ENCODE results near the gene SAMD9L.
"Not testable (repeated sequence)": the region's sequence is repeated elsewhere in the genome, so short reads cannot be mapped to it uniquely, and the experiment has no call there.

SAMD9L gene

GRCh38 chr7:93132216-93132615 lies 16.0 kb downstream of the SAMD9L start:
- H3K4me1 ChIP-seq (ENCODE audit: control extremely low read depth in 1 of 4, control insufficient read depth in 4 of 4, insufficient read depth in 4 of 4, low read length in 3 of 4): no peaks in the 10 kb centered on the region
- whole genome bisulfite sequencing (ENCODE audit: insufficient coverage): 100% methylated on average over 1 of the region's 3 CpGs
- ChIA-PET CTCF (interaction anchor here (1.4 kb wide), 1 partner anchor 11 kb away, joined by 4 read pairs; no protein-coding TSS in a partner anchor), POLR2A (no interaction called here)
- H3K36me3 ChIP-seq (ENCODE audit: control insufficient read depth in 4 of 4, insufficient read depth in 4 of 4, low read length in 3 of 4): peaks cover 12 to 31% (median 19%) of the 10 kb centered on the region in 4 experiments
- H3K27ac ChIP-seq (ENCODE audit: insufficient read depth in 1 of 2, low read depth in 1 of 2, low read length in 2 of 2, poor library complexity in 1 of 2, severe bottlenecking in 2 of 2): no peak overlapping the region
- H3K4me3 ChIP-seq (ENCODE audit: control insufficient read depth in 1 of 7, extremely low read depth in 1 of 7, insufficient read depth in 4 of 7, low read depth in 2 of 7, low read length in 6 of 7): no peak overlapping the region
- peaks cover 14 to 60% (median 34%) of the 10 kb centered on the region in 5 experiments for H3K9me3 ChIP-seq (ENCODE audit: control extremely low read depth in 1 of 5, control insufficient read depth in 4 of 5, insufficient read depth in 2 of 5, low read depth in 1 of 5, low read length in 4 of 5)
- DNase-seq: no peak
- H3K27me3 ChIP-seq (replicated peaks in 2 of 5; ENCODE audit: control insufficient read depth in 4 of 5, insufficient read depth in 5 of 5, low read length in 4 of 5): no peaks in the 10 kb centered on the region

GRCh38 chr7:93126954-93127353 lies 21.2 kb downstream of the SAMD9L start:
- CTCF ChIA-PET; H3K4me1 ChIP-seq (ENCODE audit: control extremely low read depth in 1 of 4, control insufficient read depth in 4 of 4, insufficient read depth in 4 of 4, low read length in 3 of 4); H3K27me3 ChIP-seq (replicated peaks in 2 of 5; ENCODE audit: control insufficient read depth in 4 of 5, insufficient read depth in 5 of 5, low read length in 4 of 5); H3K4me3 ChIP-seq (ENCODE audit: control insufficient read depth in 1 of 7, extremely low read depth in 1 of 7, insufficient read depth in 4 of 7, low read depth in 2 of 7, low read length in 6 of 7); DNase-seq; POLR2A ChIA-PET; H3K36me3 ChIP-seq (ENCODE audit: control insufficient read depth in 4 of 4, insufficient read depth in 4 of 4, low read length in 3 of 4); H3K27ac ChIP-seq (ENCODE audit: insufficient read depth in 1 of 2, low read depth in 1 of 2, low read length in 2 of 2, poor library complexity in 1 of 2, severe bottlenecking in 2 of 2): not testable (repeated sequence)
- peaks cover 0 to 18% (median 3%) of the 10 kb centered on the region in 5 experiments for H3K9me3 ChIP-seq (ENCODE audit: control extremely low read depth in 1 of 5, control insufficient read depth in 4 of 5, insufficient read depth in 2 of 5, low read depth in 1 of 5, low read length in 4 of 5)
- WGBS (ENCODE audit: insufficient coverage): no CpG with 5 or more reads among the region's 1 CpG

- POLR2A ChIA-PET; H3K4me3 ChIP-seq (ENCODE audit: control insufficient read depth in 1 of 7, extremely low read depth in 1 of 7, insufficient read depth in 4 of 7, low read depth in 2 of 7, low read length in 6 of 7); H3K27ac ChIP-seq (ENCODE audit: insufficient read depth in 1 of 2, low read depth in 1 of 2, low read length in 2 of 2, poor library complexity in 1 of 2, severe bottlenecking in 2 of 2); H3K4me1 ChIP-seq (ENCODE audit: control extremely low read depth in 1 of 4, control insufficient read depth in 4 of 4, insufficient read depth in 4 of 4, low read length in 3 of 4); DNase-seq; H3K27me3 ChIP-seq (replicated peaks in 2 of 5; ENCODE audit: control insufficient read depth in 4 of 5, insufficient read depth in 5 of 5, low read length in 4 of 5); H3K36me3 ChIP-seq (ENCODE audit: control insufficient read depth in 4 of 4, insufficient read depth in 4 of 4, low read length in 3 of 4): not testable (repeated sequence)
- CTCF ChIA-PET: interaction anchor here (0.7 kb wide), 1 partner anchor 1268 kb away, joined by 3 read pairs; no protein-coding TSS in a partner anchor
- peaks cover 0 to 15% (median 5%) of the 10 kb centered on the region in 5 experiments for H3K9me3 ChIP-seq (ENCODE audit: control extremely low read depth in 1 of 5, control insufficient read depth in 4 of 5, insufficient read depth in 2 of 5, low read depth in 1 of 5, low read length in 4 of 5)
- no CpG with 5 or more reads among the region's 3 CpGs for WGBS (ENCODE audit: insufficient coverage)
These were observed 24.7 kb downstream of the SAMD9L start for GRCh38 chr7:93123532-93123931.

- Histone ChIP-seq H3K4me1 (ENCODE audit: control extremely low read depth in 1 of 4, control insufficient read depth in 4 of 4, insufficient read depth in 4 of 4, low read length in 3 of 4) (peaks cover 9 to 22% (median 16%) of the 10 kb centered on the region in 4 experiments), H3K36me3 (ENCODE audit: control insufficient read depth in 4 of 4, insufficient read depth in 4 of 4, low read length in 3 of 4) (peaks cover 0 to 1% (median 0%) of the 10 kb centered on the region in 4 experiments), H3K27me3 (replicated peaks in 2 of 5; ENCODE audit: control insufficient read depth in 4 of 5, insufficient read depth in 5 of 5, low read length in 4 of 5) (no peaks in the 10 kb centered on the region), H3K27ac (ENCODE audit: insufficient read depth in 1 of 2, low read depth in 1 of 2, low read length in 2 of 2, poor library complexity in 1 of 2, severe bottlenecking in 2 of 2) (no peak overlapping the region), H3K4me3 (ENCODE audit: control insufficient read depth in 1 of 7, extremely low read depth in 1 of 7, insufficient read depth in 4 of 7, low read depth in 2 of 7, low read length in 6 of 7) (no peak overlapping the region), H3K9me3 (ENCODE audit: control extremely low read depth in 1 of 5, control insufficient read depth in 4 of 5, insufficient read depth in 2 of 5, low read depth in 1 of 5, low read length in 4 of 5) (peaks cover 0 to 4% (median 2%) of the 10 kb centered on the region in 5 experiments)
- POLR2A ChIA-PET: no interaction called here
- 100% methylated on average over 11 of the region's 12 CpGs for WGBS (ENCODE audit: insufficient coverage)
- DNase-seq: no peak
- CTCF ChIA-PET: interaction anchor here (0.6 to 1.4 kb wide), 2 partner anchors 13 to 26 kb away, joined by 3 read pairs; no protein-coding TSS in a partner anchor
These were observed 27.3 kb downstream of the SAMD9L start for GRCh38 chr7:93120592-93121549.

- H3K27ac ChIP-seq (ENCODE audit: insufficient read depth in 1 of 2, low read depth in 1 of 2, low read length in 2 of 2, poor library complexity in 1 of 2, severe bottlenecking in 2 of 2): no peak overlapping the region
- H3K27me3 ChIP-seq (replicated peaks in 2 of 5; ENCODE audit: control insufficient read depth in 4 of 5, insufficient read depth in 5 of 5, low read length in 4 of 5): no peaks in the 10 kb centered on the region
- no peak overlapping the region for H3K4me3 ChIP-seq (ENCODE audit: control insufficient read depth in 1 of 7, extremely low read depth in 1 of 7, insufficient read depth in 4 of 7, low read depth in 2 of 7, low read length in 6 of 7)
- WGBS (ENCODE audit: insufficient coverage): 100% methylated on average over 3 of the region's 4 CpGs
- H3K4me1 ChIP-seq (ENCODE audit: control extremely low read depth in 1 of 4, control insufficient read depth in 4 of 4, insufficient read depth in 4 of 4, low read length in 3 of 4): peaks cover 9 to 24% (median 17%) of the 10 kb centered on the region in 4 experiments
- POLR2A ChIA-PET: no interaction called here
- DNase-seq: no peak
- CTCF ChIA-PET: interaction anchor here (1.4 kb wide), 1 partner anchor 15 kb away, joined by 3 read pairs; no protein-coding TSS in a partner anchor
- H3K9me3 ChIP-seq (ENCODE audit: control extremely low read depth in 1 of 5, control insufficient read depth in 4 of 5, insufficient read depth in 2 of 5, low read depth in 1 of 5, low read length in 4 of 5): peaks cover 3 to 8% (median 5%) of the 10 kb centered on the region in 5 experiments
- H3K36me3 ChIP-seq (ENCODE audit: control insufficient read depth in 4 of 4, insufficient read depth in 4 of 4, low read length in 3 of 4): peaks cover 0 to 9% (median 8%) of the 10 kb centered on the region in 4 experiments
These were observed 28.8 kb downstream of the SAMD9L start for GRCh38 chr7:93119191-93119905.

GRCh38 chr7:93117852-93118530 lies 30.2 kb downstream of the SAMD9L start, which contains the start of gene SAMD9:
Gene SAMD9, minus strand, starts transcription at chr7:93117979. Its CDS starts 11,882 bp downstream, at chr7:93106097.
- ChIA-PET POLR2A (interaction anchor here (0.7 to 1.0 kb wide), 2 partner anchors 30 to 281 kb away, joined by 3 to 4 read pairs; partner anchors contain the start of genes CDK6 and SAMD9L), CTCF (interaction anchor here (1.1 kb wide), 1 partner anchor 10 kb away, joined by 3 read pairs; no protein-coding TSS in a partner anchor)
- peaks cover 4 to 12% (median 5%) of the 10 kb centered on the region in 5 experiments for H3K9me3 ChIP-seq (ENCODE audit: control extremely low read depth in 1 of 5, control insufficient read depth in 4 of 5, insufficient read depth in 2 of 5, low read depth in 1 of 5, low read length in 4 of 5)
- H3K27ac ChIP-seq (ENCODE audit: insufficient read depth in 1 of 2, low read depth in 1 of 2, low read length in 2 of 2, poor library complexity in 1 of 2, severe bottlenecking in 2 of 2): peak within 1 kb of the TSS; percentile 66 to 79
- H3K4me1 ChIP-seq (ENCODE audit: control extremely low read depth in 1 of 4, control insufficient read depth in 4 of 4, insufficient read depth in 4 of 4, low read length in 3 of 4): peaks cover 9 to 24% (median 17%) of the 10 kb centered on the region in 4 experiments
- H3K4me3 ChIP-seq (ENCODE audit: control insufficient read depth in 1 of 7, extremely low read depth in 1 of 7, insufficient read depth in 4 of 7, low read depth in 2 of 7, low read length in 6 of 7): peak within 1 kb of the TSS in 6 of 7 experiments; percentile 60 to 83 (median 73)
- WGBS (ENCODE audit: insufficient coverage): 0% methylated on average over 1 of the region's 4 CpGs
- H3K27me3 ChIP-seq (replicated peaks in 2 of 5; ENCODE audit: control insufficient read depth in 4 of 5, insufficient read depth in 5 of 5, low read length in 4 of 5): no peaks in the 10 kb centered on the region
- peaks cover 0 to 14% (median 8%) of the 10 kb centered on the region in 4 experiments for H3K36me3 ChIP-seq (ENCODE audit: control insufficient read depth in 4 of 4, insufficient read depth in 4 of 4, low read length in 3 of 4)
- DNase-seq: peak; percentile 90 to 96 (median 94)

Measured in common myeloid progenitor, CD34-positive (primary cell).